Activated CD4-positive, alpha-beta T cell treated with anti-CD3 and anti-CD28 coated beads for 4 hours (primary cell): ENCODE measurements around the gene COPS4.
A peak's percentile ranks its signal among the peaks of the same experiment; 100 is the strongest.
"Not testable (repeated sequence)": the region's sequence is repeated elsewhere in the genome, so short reads cannot be mapped to it uniquely, and the experiment has no call there.

Source experiments
- DNase-seq, 2 donors: peaks; one replicate each; pipeline ENCODE4 v3.0.0-alpha.2; 2020

COPS4 gene

DNA sequence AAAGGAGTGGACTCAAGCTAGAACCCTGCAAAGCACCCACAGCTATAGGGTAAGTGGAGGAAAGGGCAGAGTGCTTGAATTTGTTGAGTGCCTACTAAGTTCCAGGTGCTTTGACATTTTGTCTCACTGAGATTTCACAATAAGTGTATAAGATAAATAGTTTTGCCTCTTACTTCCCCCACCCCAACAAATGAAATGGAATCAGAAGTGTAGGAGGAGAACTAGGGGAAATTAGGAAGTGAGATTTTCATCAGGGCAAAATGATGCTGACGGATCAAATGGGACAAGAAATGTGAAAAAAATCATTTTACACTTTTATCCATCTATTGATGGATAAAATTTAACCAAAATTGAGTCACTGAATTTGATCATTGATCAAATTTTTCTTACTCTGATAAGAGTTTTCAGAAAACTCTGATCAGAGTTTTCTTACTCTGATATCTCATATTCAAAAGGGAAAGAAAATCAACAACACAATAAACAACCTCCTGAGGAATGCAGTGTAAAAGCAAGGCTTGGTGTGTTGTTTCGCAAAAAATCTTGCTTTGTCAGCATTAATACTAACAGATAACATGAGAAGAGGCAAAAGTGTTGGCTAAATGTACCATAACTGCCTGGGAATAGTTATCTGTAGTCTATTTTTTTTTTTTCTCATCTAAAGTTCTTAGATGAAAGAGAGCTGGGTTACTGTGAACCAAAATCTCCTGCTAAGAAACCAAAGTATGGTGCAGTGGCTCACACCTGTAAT lies 54.6 kb downstream of the COPS4 start:
- no peak for DNase-seq

DNA sequence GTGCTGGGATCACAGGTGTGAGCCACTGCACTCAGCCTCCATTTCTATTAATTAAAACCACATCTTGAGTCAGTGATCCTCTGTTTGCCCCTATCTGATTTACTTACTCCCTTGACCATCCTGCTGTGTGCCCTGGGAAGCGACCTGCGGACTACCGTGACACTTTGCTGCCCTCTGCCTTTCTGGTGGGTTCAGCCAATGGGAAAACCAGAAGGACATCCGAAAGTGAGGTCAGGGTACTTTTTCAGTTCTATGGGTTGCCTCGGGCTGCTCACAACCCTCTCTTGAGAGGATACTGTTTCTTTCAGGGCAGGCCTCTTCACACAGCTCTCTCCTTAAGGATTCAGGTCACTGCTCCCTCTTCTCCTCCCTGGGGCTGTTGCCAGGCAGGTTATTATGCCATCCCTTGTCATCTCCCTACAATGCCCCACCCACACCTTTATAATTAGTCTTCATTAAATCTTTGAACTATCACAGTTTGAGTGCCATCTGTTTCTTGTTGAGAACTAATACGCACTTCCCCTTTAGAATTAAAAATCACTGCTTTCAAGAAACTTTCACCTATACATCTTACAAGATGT lies 58.2 kb downstream of the COPS4 start:
- DNase-seq, result no peak

GRCh38 chr4:83096397-83096796 lies 61.4 kb downstream of the COPS4 start:
- no peak for DNase-seq

DNA sequence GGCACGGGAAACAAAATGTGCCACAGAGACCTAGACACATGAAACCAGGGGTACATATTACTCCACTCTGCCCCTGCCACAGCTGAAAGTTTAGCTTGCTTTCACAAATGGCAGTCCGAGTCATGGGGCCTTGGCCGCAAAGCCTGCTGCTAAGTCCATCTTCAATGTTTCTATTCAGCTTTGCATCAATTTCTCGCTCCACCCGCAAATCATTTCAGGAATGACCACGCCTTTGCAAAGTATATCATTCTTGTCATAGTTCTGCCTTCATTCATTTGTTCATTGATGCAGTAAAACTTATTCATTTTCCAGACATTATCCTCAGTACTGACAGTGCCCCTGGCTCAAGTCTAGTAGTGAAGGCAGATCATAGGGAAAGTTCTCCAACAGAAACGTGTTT lies 70.0 kb downstream of the COPS4 start:
- DNase-seq, result no peak

GRCh38 chr4:83107631-83108030 lies 72.6 kb downstream of the COPS4 start:
- DNase-seq, result peak in 1 of 2 donors; percentile 34

GRCh38 chr4:83108101-83108861 lies 73.3 kb downstream of the COPS4 start:
- DNase-seq, result no peak

DNA sequence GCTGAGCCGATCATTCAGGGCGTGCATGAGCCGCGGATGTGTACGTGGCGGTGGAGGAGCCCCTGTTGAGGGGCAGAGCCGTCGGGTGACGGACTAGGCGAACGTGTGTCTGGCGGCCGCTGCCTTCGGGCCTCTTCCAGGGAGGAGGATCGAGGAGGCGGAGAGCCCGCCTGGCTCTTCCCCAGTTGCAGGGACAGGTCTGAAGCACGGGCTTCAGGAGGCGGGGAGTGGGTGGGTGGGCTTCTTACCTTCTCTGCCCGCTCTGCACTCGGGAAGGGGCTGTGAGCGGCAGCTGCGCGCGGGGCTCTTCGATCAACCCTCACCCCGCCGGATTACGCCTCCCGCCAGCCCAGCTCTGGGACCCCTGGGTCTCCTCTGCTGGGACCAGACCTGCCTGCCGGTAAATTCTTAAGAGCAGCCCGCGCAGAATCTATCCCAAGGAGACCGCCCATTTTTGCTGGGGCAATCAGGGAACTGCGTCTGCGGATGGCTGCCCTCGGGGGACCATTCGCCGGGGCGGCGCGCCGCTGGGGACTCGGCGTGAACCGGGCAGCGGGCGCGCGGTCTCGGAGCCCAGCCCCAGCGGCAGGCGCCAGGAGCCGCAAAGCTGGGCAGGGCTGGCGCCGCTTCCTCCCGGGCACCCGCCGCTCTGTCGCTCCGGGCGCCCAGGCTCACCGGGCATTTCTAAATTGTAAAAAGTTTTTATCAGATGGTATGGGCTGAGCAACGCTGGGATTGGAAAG lies 74.7 kb downstream of the COPS4 start:
- peak in 1 of 2 donors; percentile 32 for DNase-seq

DNA sequence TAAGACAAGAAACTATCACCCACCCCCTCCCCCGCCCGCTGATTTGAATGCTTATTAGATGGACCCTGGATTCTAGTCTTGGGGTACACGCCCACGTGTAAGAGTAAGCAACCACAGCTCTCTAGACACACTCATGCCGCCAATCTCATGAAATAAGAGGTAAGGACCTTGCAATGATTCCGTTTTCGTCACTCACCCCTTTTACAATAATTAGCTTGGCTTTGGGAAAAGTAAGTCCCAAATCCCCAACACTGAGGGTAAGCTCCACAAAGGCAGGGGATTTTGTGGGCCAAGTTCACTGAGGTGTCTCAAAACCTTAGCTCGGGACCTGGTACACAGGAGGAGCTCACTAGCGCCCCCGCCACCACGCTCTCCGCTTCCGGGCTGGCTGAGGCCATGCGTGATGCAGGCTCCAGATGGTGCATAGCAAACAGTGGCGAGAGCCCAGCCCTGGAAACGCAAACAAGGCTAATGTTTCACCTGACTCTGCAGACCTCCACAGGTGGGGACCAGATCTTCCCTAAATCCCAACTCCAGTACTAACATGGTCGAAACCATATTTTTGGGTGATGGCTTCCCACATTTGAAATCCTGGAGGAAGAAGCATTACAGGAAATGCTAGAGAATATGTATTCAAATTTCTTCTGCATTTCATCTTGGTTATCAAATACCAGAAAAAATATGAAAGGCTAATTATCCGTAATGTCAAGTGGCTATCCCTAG lies 75.4 kb downstream of the COPS4 start:
- DNase-seq, result peak; percentile 84 to 88

- no peak for DNase-seq
Measured at GRCh38 chr4:83110970-83111750, 76.2 kb downstream of the COPS4 start.

GRCh38 chr4:83111751-83112141 lies 76.8 kb downstream of the COPS4 start:
- not testable (repeated sequence) for DNase-seq

DNA sequence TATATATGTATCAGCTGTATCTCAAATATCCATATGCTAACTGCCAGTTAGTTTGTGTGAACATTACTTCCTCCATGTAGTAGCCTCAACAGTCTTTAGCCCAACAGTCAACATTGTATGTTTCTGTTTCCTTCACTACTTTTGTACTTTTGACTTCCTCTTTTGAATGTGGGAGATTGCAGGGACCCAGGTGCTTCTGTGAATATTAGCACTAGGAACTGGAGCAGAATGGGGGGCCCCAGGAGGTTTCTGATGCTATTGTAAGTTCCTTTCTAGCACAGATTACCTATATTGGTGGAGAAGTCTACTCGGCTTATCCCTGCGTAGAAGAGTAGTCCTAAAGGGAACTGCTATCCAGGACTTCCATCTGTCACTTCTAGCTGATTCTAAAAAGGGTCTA lies 77.2 kb downstream of the COPS4 start:
- no peak for DNase-seq

GRCh38 chr4:83112678-83113428 lies 77.9 kb downstream of the COPS4 start:
- peak in 1 of 2 donors; percentile 17 for DNase-seq

- DNase-seq, result no peak
Measured at GRCh38 chr4:83113429-83113786, 78.4 kb downstream of the COPS4 start.

GRCh38 chr4:83114576-83114975 lies 79.6 kb downstream of the COPS4 start, which contains the start of gene PLAC8:
TSS of gene PLAC8 (minus strand) at chr4:83114729. CDS start at chr4:83107921, 6,808 bp downstream.
- DNase-seq, result peak; percentile 21 to 29

- DNase-seq, result no peak
Measured at GRCh38 chr4:83115000-83115399, 80.0 kb downstream of the COPS4 start.

DNA sequence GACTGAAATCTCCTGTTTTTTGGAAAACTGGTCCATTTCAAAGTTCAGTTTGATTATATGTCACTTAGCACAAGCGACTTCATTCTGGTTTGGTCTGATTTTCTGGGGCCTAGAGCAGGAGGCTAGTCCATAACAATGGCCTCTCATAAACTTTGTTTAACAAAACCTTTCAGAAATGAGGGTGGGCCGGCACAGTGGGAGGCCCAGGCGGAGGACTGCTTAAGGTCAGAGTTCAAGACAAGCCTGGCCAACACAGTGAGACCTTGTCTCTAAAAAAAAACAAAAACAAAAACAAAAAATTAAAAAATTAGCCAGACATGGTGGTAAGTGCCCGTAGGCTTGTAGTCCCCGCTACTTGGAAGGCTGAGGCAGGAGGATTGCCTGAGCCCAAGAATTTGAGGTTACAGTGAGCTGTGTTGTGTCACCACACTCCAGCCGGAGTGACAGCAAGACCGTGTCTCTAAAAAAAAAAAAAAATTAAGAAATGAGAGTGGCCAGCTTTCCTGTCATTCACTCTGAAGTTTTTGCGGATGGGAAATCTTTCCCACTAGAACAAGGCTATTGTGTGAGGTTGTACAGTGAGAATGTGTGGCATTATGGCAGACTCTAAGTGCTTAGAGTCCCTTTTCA lies 80.8 kb downstream of the COPS4 start:
- no peak for DNase-seq

GRCh38 chr4:83118869-83119268 lies 83.9 kb downstream of the COPS4 start:
- DNase-seq, result no peak

DNA sequence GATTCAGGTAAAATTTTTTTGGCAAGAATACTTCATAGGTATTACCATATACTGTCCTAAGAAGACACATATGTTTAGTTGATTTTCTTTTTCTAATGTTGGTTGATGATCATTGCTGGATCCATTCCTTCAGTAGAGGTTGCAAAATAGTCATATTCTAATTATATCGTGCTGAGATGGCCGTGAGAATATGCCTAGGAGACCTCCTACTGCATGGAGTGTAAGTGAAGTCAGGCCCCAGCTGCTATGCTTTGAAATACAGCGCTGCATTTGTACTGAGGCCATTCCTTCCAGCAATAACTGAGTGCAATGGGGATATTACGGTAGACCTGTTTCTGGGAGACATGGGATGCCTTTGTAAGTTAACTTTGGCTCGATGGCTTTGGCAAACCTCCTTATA lies 86.3 kb downstream of the COPS4 start:
- DNase-seq, result no peak

DNA sequence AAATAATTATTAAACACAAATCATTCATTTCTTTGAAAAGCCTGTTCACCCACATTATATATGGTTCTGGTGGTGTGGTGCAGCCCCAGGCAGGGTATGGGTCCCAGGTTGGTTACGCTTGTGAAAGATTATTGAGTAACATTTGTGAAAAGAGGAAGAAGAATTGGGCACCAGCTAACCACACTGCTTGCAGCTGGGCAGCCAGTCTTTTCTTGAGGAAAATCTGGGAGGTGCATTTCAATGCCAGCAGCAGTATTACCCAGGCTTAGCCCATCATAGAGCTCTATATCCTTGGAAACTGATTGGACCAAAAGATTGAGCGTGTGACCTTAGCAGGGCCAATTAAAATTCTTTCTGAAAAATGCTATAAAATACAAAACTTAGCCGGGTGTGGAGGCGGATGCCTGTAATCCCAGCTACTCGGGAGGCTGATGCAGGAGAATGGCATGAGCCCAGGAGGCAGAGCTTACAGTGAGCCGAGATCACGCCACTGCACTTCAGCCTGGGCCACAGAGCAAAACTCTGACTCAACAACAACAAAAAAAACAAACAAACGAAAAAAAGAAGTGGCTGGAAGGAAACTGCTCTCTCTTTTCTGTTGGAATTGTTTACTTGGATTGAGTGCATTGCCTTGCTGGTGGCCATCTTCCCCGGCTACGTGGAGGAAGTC lies 89.3 kb downstream of the COPS4 start:
- no peak for DNase-seq
